Breast epithelium (tissue), 4 donors: Measurements from ENCODE around the gene RBMS2. TPM values are rescaled to one million over a fixed set of nuclear protein-coding genes. Genes with fewer than 3 reads are reported as not detected.

Source experiments
- DNase-seq, 2 donors: peaks; one replicate each; pipeline ENCODE4 v3.0.0-alpha.2; 2019; ENCODE audit warnings: low spot score in 2 of 2
- H3K27ac ChIP-seq, 2 donors: fragments of 200-600 bp; sonication (generic) in 1 of 2; one replicate each; pipeline ENCODE4 v1.5.1; 2016 to 2019; ENCODE audit warnings: mild to moderate bottlenecking in 1 of 2
- H3K27me3 ChIP-seq, 2 donors: fragments of 200-600 bp; sonication (generic) in 1 of 2; one replicate each; pipeline versions ENCODE4 v1.5.1 to v1.6.0; 2017 to 2019; ENCODE audit warnings: control low read depth in 1 of 2, mild to moderate bottlenecking in 1 of 2
- H3K36me3 ChIP-seq: fragments of 200-600 bp; one replicate; pipeline ENCODE4 v1.5.1; 2019
- H3K4me1 ChIP-seq, 2 donors: fragments of 200-600 bp; sonication (generic); one replicate each; pipeline ENCODE4 v1.5.1; 2016 to 2019; ENCODE audit warnings: control low read depth in 1 of 2
- H3K4me3 ChIP-seq, 3 donors: fragments of 200-600 bp; sonication (generic); 1 replicate in 2 of 3; 2 replicates in 1 of 3; pipeline ENCODE4 v1.5.1; 2016 to 2019; ENCODE audit warnings: mild to moderate bottlenecking in 3 of 3, moderate library complexity in 2 of 3
- H3K9me3 ChIP-seq, 2 donors: fragments of 200-600 bp; sonication (generic) in 1 of 2; one replicate each; pipeline ENCODE4 v1.5.1; 2016 to 2019; ENCODE audit warnings: control low read depth in 1 of 2
- POLR2A ChIP-seq: fragments of 450-650 bp; IDR thresholded peaks from one replicate; pipeline ENCODE4 v1.6.1; 2016; ENCODE audit warnings: antibody characterized with exemption, mild to moderate bottlenecking, moderate library complexity
- POLR2AphosphoS5 ChIP-seq, 3 donors: sonication (generic); formaldehyde crosslinking; IDR thresholded peaks; one replicate each; pipeline ENCODE4 v1.6.1; 2017; ENCODE audit warnings: antibody characterized with exemption in 3 of 3
- intact Hi-C: fragments of 100-400 bp; cut with DNase I; formaldehyde crosslinking; loops from one replicate; pipeline ENCODE4 v1.15.1; 2023; ENCODE audit warnings: low total_unique reads
- total RNA-seq, 3 donors: library from RNA; depleted of rRNA; stranded (reverse); fragments of >200 nt; gene quantifications; one replicate each; pipeline ENCODE4 v1.1.0, GENCODE V29; 2016
- TF ChIP-seq, protein P1 (sequence below), 3 donors: fragments of 450-650 bp; IDR thresholded peaks; one replicate each; pipeline ENCODE4 v1.5.1; 2016 to 2017; ENCODE audit warnings: antibody characterized with exemption in 3 of 3, mild to moderate bottlenecking in 3 of 3, moderate library complexity in 3 of 3

RBMS2 gene
- total RNA-seq, 3 donors from 2014 or later: 22.9 to 27.5 (median 27.2) TPM

DNA sequence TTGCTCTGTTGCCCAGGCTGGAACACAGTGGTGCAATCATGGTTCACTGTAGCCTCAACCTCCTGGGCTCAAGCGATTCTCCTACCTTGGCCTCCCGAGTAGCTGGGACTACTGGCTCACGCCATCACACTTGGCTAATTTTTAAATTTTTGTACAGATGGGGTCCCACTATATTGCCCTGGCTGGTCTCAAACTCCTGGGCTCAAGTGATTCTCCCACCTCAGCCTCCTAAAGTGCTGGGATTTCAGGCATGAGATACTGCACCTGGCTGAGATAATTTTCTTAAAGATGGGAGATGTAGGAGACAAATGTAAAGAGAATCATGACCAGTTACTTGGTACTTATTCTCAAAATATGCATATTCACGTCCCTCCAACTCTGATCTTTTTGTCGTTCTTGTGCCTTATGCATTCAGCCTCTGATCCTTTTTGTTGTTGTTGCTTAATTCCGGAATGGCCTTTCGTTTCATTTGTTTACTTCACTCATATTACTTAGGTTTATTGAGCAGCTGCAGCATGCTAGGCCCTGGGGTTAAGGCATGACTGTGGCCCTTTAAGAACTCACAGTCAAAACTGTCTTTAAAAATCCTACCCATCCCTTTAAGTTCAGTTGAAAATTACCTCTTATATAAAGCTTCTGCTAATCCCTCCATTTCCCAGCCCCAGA, 8.9 kb downstream of the RBMS2 start:
- no peaks in the 10 kb centered on the region for H3K9me3 ChIP-seq
- TF ChIP-seq, protein P1, sequence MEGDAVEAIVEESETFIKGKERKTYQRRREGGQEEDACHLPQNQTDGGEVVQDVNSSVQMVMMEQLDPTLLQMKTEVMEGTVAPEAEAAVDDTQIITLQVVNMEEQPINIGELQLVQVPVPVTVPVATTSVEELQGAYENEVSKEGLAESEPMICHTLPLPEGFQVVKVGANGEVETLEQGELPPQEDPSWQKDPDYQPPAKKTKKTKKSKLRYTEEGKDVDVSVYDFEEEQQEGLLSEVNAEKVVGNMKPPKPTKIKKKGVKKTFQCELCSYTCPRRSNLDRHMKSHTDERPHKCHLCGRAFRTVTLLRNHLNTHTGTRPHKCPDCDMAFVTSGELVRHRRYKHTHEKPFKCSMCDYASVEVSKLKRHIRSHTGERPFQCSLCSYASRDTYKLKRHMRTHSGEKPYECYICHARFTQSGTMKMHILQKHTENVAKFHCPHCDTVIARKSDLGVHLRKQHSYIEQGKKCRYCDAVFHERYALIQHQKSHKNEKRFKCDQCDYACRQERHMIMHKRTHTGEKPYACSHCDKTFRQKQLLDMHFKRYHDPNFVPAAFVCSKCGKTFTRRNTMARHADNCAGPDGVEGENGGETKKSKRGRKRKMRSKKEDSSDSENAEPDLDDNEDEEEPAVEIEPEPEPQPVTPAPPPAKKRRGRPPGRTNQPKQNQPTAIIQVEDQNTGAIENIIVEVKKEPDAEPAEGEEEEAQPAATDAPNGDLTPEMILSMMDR (IDR thresholded peaks at IDR 0.05): no peak
- TF ChIP-seq POLR2AphosphoS5 (IDR thresholded peaks at IDR 0.05): no peak
- no peak for TF ChIP-seq POLR2A
- peaks cover 0 to 3% of the 10 kb centered on the region in 2 donors for H3K4me1 ChIP-seq
- H3K4me3 ChIP-seq: no peak overlapping the region
- H3K36me3 ChIP-seq: no peaks in the 10 kb centered on the region
- intact Hi-C loops: loop anchor here (5.0 kb wide), 1 partner anchor 312 kb away; no protein-coding TSS in a partner anchor
- H3K27ac ChIP-seq: no peak overlapping the region
- no peak for DNase-seq
- H3K27me3 ChIP-seq: no peaks in the 10 kb centered on the region

DNA sequence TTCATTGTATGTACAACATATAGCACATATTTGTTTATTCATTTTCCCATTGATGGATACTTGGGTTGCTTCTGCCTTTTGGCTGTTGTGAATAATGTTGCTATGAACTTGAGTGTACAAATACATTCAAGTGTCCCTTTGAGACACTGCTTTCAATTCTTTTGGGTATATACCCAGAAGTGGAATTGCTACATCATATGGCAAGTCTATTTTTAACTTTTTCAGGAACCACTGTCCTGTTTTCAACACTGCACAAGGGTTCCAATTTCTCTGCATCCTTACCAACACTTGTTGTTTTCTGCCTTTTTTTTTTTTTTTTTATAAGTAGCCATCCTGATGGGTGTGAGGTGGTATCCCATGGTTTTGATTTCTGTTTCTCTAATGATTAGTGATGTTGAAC, 15.9 kb downstream of the RBMS2 start:
- intact Hi-C loops: no loop called here
- no peak overlapping the region for H3K27ac ChIP-seq
- DNase-seq: no peak
- TF ChIP-seq POLR2AphosphoS5 (IDR thresholded peaks at IDR 0.05) (no peak), POLR2A (no peak)
- TF ChIP-seq, protein P1 (IDR thresholded peaks at IDR 0.05): no peak
- H3K4me3 ChIP-seq: no peak overlapping the region
- H3K27me3 ChIP-seq: no peaks in the 10 kb centered on the region
- no peaks in the 10 kb centered on the region for H3K9me3 ChIP-seq
- no peaks in the 10 kb centered on the region for H3K4me1 ChIP-seq
- no peaks in the 10 kb centered on the region for H3K36me3 ChIP-seq

DNA sequence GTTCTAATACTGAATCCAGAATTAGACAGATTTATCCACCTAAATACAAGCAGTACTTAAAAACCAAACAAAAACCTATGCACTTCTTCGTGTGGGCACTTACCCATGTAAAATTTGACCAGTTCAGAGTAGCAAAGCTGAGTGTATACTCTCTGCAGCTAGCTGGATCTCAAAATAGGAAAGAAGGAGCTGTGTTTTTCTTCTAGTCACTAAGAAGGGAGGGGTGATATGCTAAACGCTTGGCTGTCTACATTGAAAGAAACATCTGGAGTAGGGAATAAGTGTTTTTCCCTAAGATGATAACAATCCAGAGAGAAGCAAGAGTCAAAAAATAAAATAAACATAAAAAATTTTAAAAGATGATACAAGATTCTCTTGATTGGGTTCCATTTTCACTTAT, 20.0 kb downstream of the RBMS2 start:
- DNase-seq: no peak
- no peak overlapping the region for H3K4me3 ChIP-seq
- H3K4me1 ChIP-seq: no peaks in the 10 kb centered on the region
- no peaks in the 10 kb centered on the region for H3K36me3 ChIP-seq
- no peaks in the 10 kb centered on the region for H3K27me3 ChIP-seq
- H3K9me3 ChIP-seq: no peaks in the 10 kb centered on the region
- TF ChIP-seq POLR2AphosphoS5 (IDR thresholded peaks at IDR 0.05) (no peak), POLR2A (no peak)
- TF ChIP-seq, protein P1 (IDR thresholded peaks at IDR 0.05): no peak
- no peak overlapping the region for H3K27ac ChIP-seq
- intact Hi-C loops: no loop called here

DNA sequence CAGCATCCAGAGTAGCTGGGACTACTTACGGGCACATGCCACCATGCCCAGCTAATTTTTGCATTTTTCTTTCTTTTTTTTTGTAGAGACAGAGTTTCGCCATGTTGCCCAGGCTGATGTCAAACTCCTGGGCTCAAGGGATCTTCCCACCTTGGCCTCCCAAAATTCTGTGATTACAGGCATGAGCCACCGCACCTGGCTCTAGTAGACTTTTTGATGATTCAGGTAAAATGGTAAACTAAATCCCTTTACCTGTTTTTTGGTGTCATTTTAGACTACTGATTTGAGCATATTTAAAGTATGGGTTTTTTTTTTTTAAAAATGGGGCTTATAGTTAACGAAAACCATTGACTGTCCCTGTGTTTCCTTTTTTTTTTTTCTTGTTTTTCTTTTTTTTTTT, 20.5 kb downstream of the RBMS2 start:
- TF ChIP-seq POLR2AphosphoS5 (IDR thresholded peaks at IDR 0.05) (no peak), POLR2A (no peak)
- TF ChIP-seq, protein P1 (IDR thresholded peaks at IDR 0.05): no peak
- no peak for DNase-seq
- Histone ChIP-seq H3K9me3 (no peaks in the 10 kb centered on the region), H3K4me3 (no peak overlapping the region), H3K27ac (no peak overlapping the region), H3K27me3 (no peaks in the 10 kb centered on the region), H3K36me3 (no peaks in the 10 kb centered on the region), H3K4me1 (no peaks in the 10 kb centered on the region)
- intact Hi-C loops: no loop called here

DNA sequence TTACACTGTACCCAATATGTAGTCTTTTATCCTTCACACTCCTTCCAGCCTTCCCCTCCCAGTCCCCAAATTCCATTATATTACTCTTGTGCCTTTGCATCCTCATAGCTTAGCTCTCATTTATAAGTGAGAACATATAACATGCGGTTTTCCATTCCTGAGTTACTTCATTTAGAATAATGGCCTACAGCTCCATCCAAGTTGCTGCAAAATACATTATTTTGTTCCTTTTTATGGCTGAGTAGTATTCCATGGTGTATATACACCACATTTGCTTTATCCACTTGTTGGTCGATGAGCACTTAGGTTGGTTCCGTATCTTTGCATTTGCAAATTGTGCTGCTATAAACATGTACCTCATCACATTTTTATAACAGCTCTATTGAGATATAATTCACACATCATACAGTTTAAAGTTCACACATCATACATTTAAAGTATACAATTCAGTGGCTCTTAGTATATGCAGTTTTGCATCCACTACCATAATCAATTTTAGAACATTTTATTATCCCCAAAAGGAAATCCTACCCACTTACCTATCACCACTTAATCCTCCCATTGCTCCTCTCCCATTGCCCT, 23.5 kb downstream of the RBMS2 start:
- Histone ChIP-seq H3K9me3 (no peaks in the 10 kb centered on the region), H3K27ac (no peak overlapping the region), H3K27me3 (no peaks in the 10 kb centered on the region), H3K4me1 (no peaks in the 10 kb centered on the region), H3K4me3 (no peak overlapping the region), H3K36me3 (no peaks in the 10 kb centered on the region)
- TF ChIP-seq, protein P1 (IDR thresholded peaks at IDR 0.05): no peak
- TF ChIP-seq POLR2AphosphoS5 (IDR thresholded peaks at IDR 0.05) (no peak), POLR2A (no peak)
- intact Hi-C loops: no loop called here
- DNase-seq: no peak
